Dermis blood vessel endothelial cell (primary cell): ENCODE measurements around the gene EMC9. TPM values are rescaled to one million over a fixed set of nuclear protein-coding genes. Genes with fewer than 3 reads are reported as not detected.

Experiments used
- DNase-seq: peaks from one replicate; pipeline ENCODE4 v3.0.0; 2010
- total RNA-seq: library from RNA; depleted of rRNA; stranded (reverse); fragments of >200 nt; gene quantifications from 2 replicates; pipeline ENCODE4 v1.2.3, GENCODE V29; 2014

Gene EMC9
- total RNA-seq, 1 donor from 2014 or later, result 26.4 TPM

- DNase-seq, result no peak
Measured at GRCh38 chr14:24177041-24177825, 35.8 kb upstream of the EMC9 start.

DNA sequence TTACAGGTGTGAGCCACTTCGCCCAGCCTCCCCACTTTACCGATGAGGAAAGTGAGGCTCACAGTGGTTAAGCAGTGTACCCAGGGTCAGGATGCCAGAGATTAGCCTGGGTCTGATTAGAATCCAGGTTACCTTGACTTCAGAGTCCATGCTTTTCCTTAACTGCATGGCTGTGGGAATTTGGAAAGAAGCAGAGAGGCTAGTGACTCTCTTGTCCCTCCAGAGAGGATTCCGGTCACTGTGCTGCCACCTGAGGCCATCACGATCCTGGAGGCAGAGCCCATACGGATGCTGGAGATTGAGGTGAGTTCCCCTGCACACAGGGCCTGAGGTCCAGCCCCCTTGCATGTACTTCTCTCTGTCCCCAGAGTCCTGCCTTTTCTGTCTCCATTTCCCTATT is 35.2 kb upstream of the EMC9 start:
- no peak for DNase-seq

GRCh38 chr14:24172871-24173281 is 31.5 kb upstream of the EMC9 start:
- no peak for DNase-seq

- no peak for DNase-seq
Measured at GRCh38 chr14:24172261-24172860, 31.0 kb upstream of the EMC9 start.

- peak; percentile 97 for DNase-seq
Measured at GRCh38 chr14:24171422-24172260, 30.2 kb upstream of the EMC9 start, which contains the start of gene REC8. Gene REC8, plus strand, starts transcription at chr14:24172080. Its CDS starts 473 bp downstream, at chr14:24172553.

- no peak for DNase-seq
Measured at GRCh38 chr14:24167469-24168114, 26.2 kb upstream of the EMC9 start.

- no peak for DNase-seq
Measured at GRCh38 chr14:24165785-24166184, 24.4 kb upstream of the EMC9 start.

GRCh38 chr14:24164518-24164991 is 23.2 kb upstream of the EMC9 start:
- no peak for DNase-seq

GRCh38 chr14:24162093-24162492 is 20.7 kb upstream of the EMC9 start:
- peak; percentile 37 for DNase-seq

- DNase-seq, result peak; percentile 97
Measured at GRCh38 chr14:24160850-24161804, 19.7 kb upstream of the EMC9 start, which contains the start of gene IRF9. Gene IRF9, plus strand, starts transcription at chr14:24161265. Its CDS starts 880 bp downstream, at chr14:24162145.

DNA sequence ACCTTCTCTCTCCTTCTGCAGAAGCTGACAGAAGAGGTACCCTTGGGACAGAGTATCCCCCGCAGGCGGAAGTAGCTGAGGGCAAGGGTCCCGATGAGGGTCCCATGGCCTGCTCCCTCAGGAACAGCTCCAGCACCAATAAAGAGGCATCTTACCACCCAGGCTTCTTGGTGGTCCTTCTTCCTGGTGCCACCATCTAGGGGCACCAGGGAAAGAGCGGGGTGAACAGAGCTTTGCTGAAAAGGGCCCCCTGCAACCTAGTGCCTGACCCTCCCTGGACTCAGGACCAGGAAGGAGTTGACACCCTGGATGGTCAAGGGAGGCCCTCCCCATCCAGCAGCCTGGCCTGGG is 19.1 kb upstream of the EMC9 start:
- DNase-seq, result no peak

DNA sequence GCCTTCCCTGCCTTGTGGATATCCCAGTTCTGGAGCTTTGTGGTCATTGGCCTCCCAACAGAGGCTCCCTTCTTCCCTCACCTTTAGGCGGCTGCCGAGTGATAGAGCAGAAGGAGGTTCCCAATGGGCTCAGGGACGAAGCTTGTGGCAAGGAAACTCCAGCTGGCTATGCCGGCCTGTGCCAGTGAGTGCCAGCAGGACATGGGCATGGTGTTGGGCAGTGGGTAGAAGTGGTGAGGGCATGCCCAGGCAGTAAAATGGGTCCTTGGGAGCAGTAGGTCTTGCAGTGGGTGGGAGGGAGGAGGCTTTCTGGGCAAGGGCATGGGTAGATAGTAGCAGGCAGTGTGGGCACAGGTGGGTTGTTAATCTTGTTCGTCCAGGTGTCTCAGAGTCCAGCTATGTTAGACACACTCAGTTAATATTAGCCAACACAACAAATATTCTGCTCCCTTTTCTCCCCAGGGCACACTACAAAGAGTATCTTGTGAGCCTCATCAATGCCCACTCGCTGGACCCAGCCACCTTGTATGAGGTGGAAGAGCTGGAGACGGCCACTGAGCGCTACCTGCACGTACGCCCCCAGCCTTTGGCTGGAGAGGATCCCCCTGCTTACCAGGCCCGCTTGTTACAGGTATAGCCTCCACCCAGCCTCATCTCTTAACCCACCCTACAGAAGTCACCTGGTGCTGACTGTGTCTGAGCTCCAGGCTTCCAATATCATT is 18.5 kb upstream of the EMC9 start:
- no peak for DNase-seq

GRCh38 chr14:24157331-24157730 is 15.9 kb upstream of the EMC9 start:
- no peak for DNase-seq

DNA sequence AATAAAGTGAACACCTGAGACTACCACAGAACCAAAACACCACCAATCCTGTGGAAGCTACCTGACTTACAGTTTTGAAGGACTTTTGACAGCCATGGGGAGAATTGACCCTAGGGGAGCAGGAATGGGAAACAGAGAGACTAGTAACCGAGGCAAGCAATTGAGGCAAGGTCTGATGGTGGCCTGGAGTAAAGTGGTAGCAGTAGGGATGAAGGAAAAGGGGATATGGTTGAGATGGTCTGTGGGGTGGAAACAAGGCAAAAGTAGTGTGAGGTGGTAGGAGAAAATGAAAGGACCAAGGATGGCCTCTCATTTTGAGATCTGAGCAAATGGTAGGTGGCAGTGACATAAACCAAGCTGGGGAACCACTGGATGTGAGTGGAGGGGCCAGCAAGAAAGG is 15.4 kb upstream of the EMC9 start:
- DNase-seq, result no peak

DNA sequence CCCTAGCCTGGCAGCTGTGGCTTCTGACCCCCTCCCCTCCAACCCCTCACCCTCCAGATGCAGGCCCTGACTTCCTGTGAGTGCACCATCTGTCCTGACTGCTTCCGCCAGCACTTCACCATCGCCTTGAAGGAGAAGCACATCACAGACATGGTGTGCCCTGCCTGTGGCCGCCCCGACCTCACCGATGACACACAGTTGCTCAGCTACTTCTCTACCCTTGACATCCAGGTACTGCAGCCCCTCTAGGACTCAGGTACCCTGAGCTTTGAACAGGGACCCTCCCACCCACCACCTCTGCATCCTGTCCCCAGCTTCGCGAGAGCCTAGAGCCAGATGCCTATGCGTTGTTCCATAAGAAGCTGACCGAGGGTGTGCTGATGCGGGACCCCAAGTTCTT is 13.7 kb upstream of the EMC9 start:
- DNase-seq, result no peak

GRCh38 chr14:24151404-24152080 is 10.2 kb upstream of the EMC9 start:
- DNase-seq, result no peak

- no peak for DNase-seq
Measured at GRCh38 chr14:24150993-24151392, 9.6 kb upstream of the EMC9 start.

- DNase-seq, result no peak
Measured at GRCh38 chr14:24150567-24150966, 9.2 kb upstream of the EMC9 start.

GRCh38 chr14:24150061-24150460 is 8.7 kb upstream of the EMC9 start:
- DNase-seq, result no peak

- DNase-seq, result no peak
Measured at GRCh38 chr14:24149302-24149969, 8.0 kb upstream of the EMC9 start.
